SK-N-SH (cell line): ENCODE measurements around the gene MED27. TPM values are rescaled to one million over a fixed set of nuclear protein-coding genes. Genes with fewer than 3 reads are reported as not detected.

ENCODE experiments used
- CTCF ChIA-PET: fragments of 300-600, 350-600 bp; formaldehyde crosslinking; extraction: SDS; loops from one replicate; lab custom pipeline; 2021; lab: Yijun Ruan, JAX
- POLR2A ChIA-PET: fragments of 350-600 bp; sonication (Branson Sonifier 250); formaldehyde crosslinking; extraction: SDS; loops from one replicate; lab custom pipeline; 2020; ENCODE audit warnings: antibody characterized with exemption, inconsistent platforms; lab: Yijun Ruan, JAX
- DNase-seq: peaks from one replicate; pipeline ENCODE4 v3.0.0; 2012
- H2AFZ ChIP-seq: fragments of 200-600 bp; sonication (generic); 2 replicates; pipeline ENCODE4 v1.8.1; 2016; ENCODE audit warnings: antibody characterized with exemption, mild to moderate bottlenecking, low read depth
- H3F3A ChIP-seq: fragments of 200-600 bp; sonication (generic); replicated peaks from 2 replicates; pipeline ENCODE3; 2016; ENCODE audit warnings: antibody characterized with exemption, mild to moderate bottlenecking; ENCODE audit not compliant: insufficient read depth
- H3K27ac ChIP-seq, 2 experiments: fragments of 200-500 bp in 1 of 2; fragments of 200-600 bp in 1 of 2; sonication (Bioruptor generic) in 1 of 2; sonication (generic), shearing (Covaris generic) in 1 of 2; 2 replicates each; pipeline versions ENCODE4 v1.5.1 to v1.6.1; 2014 to 2016; ENCODE audit warnings: low read depth in 2 of 2, inconsistent platforms in 1 of 2, low read length in 1 of 2, mild to moderate bottlenecking in 1 of 2, mixed read lengths in 1 of 2
- H3K27me3 ChIP-seq: fragments of 200-600 bp; sonication (generic), shearing (Covaris generic); 2 replicates; pipeline ENCODE4 v1.6.1; 2016; ENCODE audit warnings: mixed run types; ENCODE audit not compliant: insufficient read depth
- H3K36me3 ChIP-seq, 2 experiments: fragments of 200-500 bp in 1 of 2; fragments of 200-600 bp in 1 of 2; sonication (Bioruptor generic) in 1 of 2; sonication (generic) in 1 of 2; replicated peaks in 1 of 2; 2 replicates each; pipeline versions ENCODE3 to v1.5.1; 2014 to 2016; ENCODE audit warnings: low read length in 1 of 2, mild to moderate bottlenecking in 1 of 2; ENCODE audit not compliant: insufficient read depth in 2 of 2, control insufficient read depth in 1 of 2
- H3K4me1 ChIP-seq, 2 experiments: fragments of 200-500 bp in 1 of 2; fragments of 200-600 bp in 1 of 2; sonication (Bioruptor generic) in 1 of 2; sonication (generic), shearing (Covaris generic) in 1 of 2; 2 replicates each; pipeline versions ENCODE4 v1.5.1 to v1.6.1; 2014 to 2016; ENCODE audit warnings: low read depth in 1 of 2, low read length in 1 of 2, mixed run types in 1 of 2; ENCODE audit not compliant: insufficient read depth in 2 of 2, control insufficient read depth in 1 of 2
- H3K4me2 ChIP-seq: fragments of 200-600 bp; sonication (generic), shearing (Covaris generic); 2 replicates; pipeline ENCODE4 v1.6.1; 2017; ENCODE audit warnings: mixed run types
- H3K4me3 ChIP-seq, 2 experiments: fragments of 200-500 bp in 1 of 2; fragments of 200-600 bp in 1 of 2; sonication (Bioruptor generic) in 1 of 2; sonication (generic), shearing (Covaris generic) in 1 of 2; 2 replicates each; pipeline versions ENCODE4 v1.5.1 to v1.8.1; 2014 to 2016; ENCODE audit warnings: low read depth in 2 of 2, inconsistent platforms in 1 of 2, low read length in 1 of 2, mild to moderate bottlenecking in 1 of 2, mixed read lengths in 1 of 2, moderate library complexity in 1 of 2
- H3K79me2 ChIP-seq: fragments of 200-600 bp; sonication (generic); 2 replicates; pipeline ENCODE4 v1.8.1; 2017; ENCODE audit warnings: mild to moderate bottlenecking; ENCODE audit not compliant: insufficient read depth
- H3K9ac ChIP-seq: fragments of 200-600 bp; sonication (generic); 2 replicates; pipeline ENCODE4 v1.6.1; 2017; ENCODE audit warnings: mixed run types
- H3K9me2 ChIP-seq: fragments of 200-600 bp; sonication (generic); 2 replicates; pipeline ENCODE4 v1.6.1; 2017; ENCODE audit warnings: mixed run types
- H3K9me3 ChIP-seq: fragments of 200-600 bp; sonication (generic); 2 replicates; pipeline ENCODE4 v1.6.1; 2017; ENCODE audit warnings: mixed run types, mild to moderate bottlenecking, moderate library complexity
- H4K20me1 ChIP-seq: fragments of 200-600 bp; sonication (generic); 2 replicates; pipeline ENCODE4 v1.6.1; 2017; ENCODE audit warnings: mild to moderate bottlenecking, mixed run types; ENCODE audit not compliant: insufficient read depth
- CHD2 ChIP-seq: fragments of 150-350 bp; IDR thresholded peaks from 2 replicates; pipeline ENCODE4 v1.6.1; 2018; ENCODE audit warnings: low read length; ENCODE audit not compliant: partially characterized antibody
- ELF1 ChIP-seq: IDR thresholded peaks from 2 replicates; pipeline ENCODE4 v1.4.0; 2012
- EP300 ChIP-seq, 2 experiments: IDR thresholded peaks; 2 replicates each; pipeline versions ENCODE4 v1.4.0 to v1.6.1; 2012; ENCODE audit warnings: borderline replicate concordance in 1 of 2, low read depth in 1 of 2, low read length in 1 of 2
- FOXJ3 ChIP-seq: sonication (generic); formaldehyde crosslinking; IDR thresholded peaks from 2 replicates; pipeline ENCODE4 v1.5.1; 2020; ENCODE audit warnings: mild to moderate bottlenecking, missing genetic modification reagents
- GABPA ChIP-seq: IDR thresholded peaks from 2 replicates; pipeline ENCODE4 v1.4.0; 2012; ENCODE audit warnings: low read depth, mild to moderate bottlenecking
- MXI1 ChIP-seq: IDR thresholded peaks from 2 replicates; pipeline ENCODE4 v1.6.1; 2012; ENCODE audit warnings: mild to moderate bottlenecking, low read depth, low read length, improper control_type of control experiment
- NRF1 ChIP-seq: IDR thresholded peaks from 2 replicates; pipeline ENCODE4 v1.6.1; 2012; ENCODE audit warnings: low read depth, mild to moderate bottlenecking, low read length
- SIN3A ChIP-seq: IDR thresholded peaks from 2 replicates; pipeline ENCODE4 v1.6.1; 2012; ENCODE audit warnings: low read depth, mild to moderate bottlenecking, low read length, moderate library complexity, borderline replicate concordance
- SMC3 ChIP-seq: IDR thresholded peaks from 2 replicates; pipeline ENCODE4 v1.6.1; 2012; ENCODE audit warnings: low read depth, low read length, improper control_type of control experiment
- TCF12 ChIP-seq: IDR thresholded peaks from 2 replicates; pipeline ENCODE4 v1.4.0; 2012
- TEAD4 ChIP-seq: IDR thresholded peaks from 2 replicates; pipeline ENCODE4 v1.4.0; 2012; ENCODE audit warnings: mild to moderate bottlenecking, borderline replicate concordance; ENCODE audit not compliant: insufficient read depth
- YY1 ChIP-seq: IDR thresholded peaks from 2 replicates; pipeline ENCODE4 v1.4.0; 2012; ENCODE audit warnings: low read depth, mild to moderate bottlenecking
- WGBS: methylation state at CpG from one replicate; pipeline ENCODE4 v1.1.6; 2017; ENCODE audit warnings: low lambda C conversion rate; 5-methylcytosine and 5-hydroxymethylcytosine counted together
- polyA plus RNA-seq, 3 experiments: library from polyadenylated mRNA; depleted of rRNA; stranded (reverse); fragments of >200 nt; gene quantifications; 2 replicates each; pipeline ENCODE4 v1.2.3, GENCODE V29; 2012
- TF ChIP-seq, protein P1 (sequence below): fragments of 150-350 bp; IDR thresholded peaks from 2 replicates; pipeline ENCODE4 v1.6.1; 2016; ENCODE audit warnings: mild to moderate bottlenecking, low read depth, low read length
- TF ChIP-seq, protein P2 (sequence below): IDR thresholded peaks from 2 replicates; pipeline ENCODE4; 2012
- TF ChIP-seq, protein P3 (sequence below): IDR thresholded peaks from 2 replicates; pipeline ENCODE4 v1.4.0; 2012; ENCODE audit warnings: low read depth, borderline replicate concordance
- TF ChIP-seq, protein P4 (sequence below): IDR thresholded peaks from 2 replicates; pipeline ENCODE4 v1.6.1; 2012; ENCODE audit warnings: mild to moderate bottlenecking, low read depth, low read length, moderate library complexity

The MED27 gene
- polyA plus RNA-seq, 1 of the 3 experiments (the other 2 are of a cell fraction): 35.0 TPM

DNA sequence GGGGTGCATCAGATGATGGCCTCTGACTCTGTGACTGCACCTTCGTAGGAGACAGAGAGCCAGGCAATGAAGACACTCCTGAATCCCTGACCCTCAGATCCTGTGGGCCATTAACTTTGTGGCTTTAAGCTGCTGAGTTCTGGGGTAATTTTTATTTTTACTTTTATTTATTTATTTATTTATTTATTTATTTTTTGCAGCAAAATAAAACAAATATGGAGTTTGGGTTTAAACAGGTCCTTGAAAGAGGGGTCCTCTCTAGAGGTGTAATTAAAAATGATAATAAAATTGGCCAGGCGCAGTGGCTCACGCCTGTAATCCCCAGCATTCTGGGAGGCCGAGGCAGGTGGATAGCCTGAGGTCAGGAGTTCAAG is 234.9 kb downstream of the MED27 start:
- H3K9ac ChIP-seq: no peak overlapping the region
- ChIA-PET POLR2A (no interaction called here), CTCF (interaction anchor here (0.6 to 1.3 kb wide), 3 partner anchors 10 to 388 kb away, joined by 3 read pairs; no protein-coding TSS in a partner anchor)
- H3K9me3 ChIP-seq: no peaks in the 10 kb centered on the region
- no peak overlapping the region for H2AFZ ChIP-seq
- no peak for DNase-seq
- no peaks in the 10 kb centered on the region for H4K20me1 ChIP-seq
- H3K9me2 ChIP-seq: no peaks in the 10 kb centered on the region
- TF ChIP-seq ELF1 (no peak), CHD2 (no peak), YY1 (no peak), EP300 (IDR thresholded peaks at IDR 0.05; ENCODE audit: borderline replicate concordance in 1 of 2, low read depth in 1 of 2, low read length in 1 of 2) (no peak), FOXJ3 (CRISPR knock-in tag) (no peak), MXI1 (no peak), GABPA (no peak), SIN3A (no peak), TCF12 (no peak)
- TF ChIP-seq, protein P1, sequence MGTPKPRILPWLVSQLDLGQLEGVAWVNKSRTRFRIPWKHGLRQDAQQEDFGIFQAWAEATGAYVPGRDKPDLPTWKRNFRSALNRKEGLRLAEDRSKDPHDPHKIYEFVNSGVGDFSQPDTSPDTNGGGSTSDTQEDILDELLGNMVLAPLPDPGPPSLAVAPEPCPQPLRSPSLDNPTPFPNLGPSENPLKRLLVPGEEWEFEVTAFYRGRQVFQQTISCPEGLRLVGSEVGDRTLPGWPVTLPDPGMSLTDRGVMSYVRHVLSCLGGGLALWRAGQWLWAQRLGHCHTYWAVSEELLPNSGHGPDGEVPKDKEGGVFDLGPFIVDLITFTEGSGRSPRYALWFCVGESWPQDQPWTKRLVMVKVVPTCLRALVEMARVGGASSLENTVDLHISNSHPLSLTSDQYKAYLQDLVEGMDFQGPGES: no peak
- TF ChIP-seq, all 33 proteins: peak for 0
- H3K4me3 ChIP-seq: no peak overlapping the region
- no peak overlapping the region for H3K4me2 ChIP-seq
- no peaks in the 10 kb centered on the region for H3K4me1 ChIP-seq
- WGBS: 79% methylated on average over 4 of the region's 4 CpGs
- H3F3A ChIP-seq: no peaks in the 10 kb centered on the region
- H3K36me3 ChIP-seq: no peaks in the 10 kb centered on the region
- no peak overlapping the region for H3K27ac ChIP-seq
- H3K27me3 ChIP-seq: no peaks in the 10 kb centered on the region
- H3K79me2 ChIP-seq: no peaks in the 10 kb centered on the region

DNA sequence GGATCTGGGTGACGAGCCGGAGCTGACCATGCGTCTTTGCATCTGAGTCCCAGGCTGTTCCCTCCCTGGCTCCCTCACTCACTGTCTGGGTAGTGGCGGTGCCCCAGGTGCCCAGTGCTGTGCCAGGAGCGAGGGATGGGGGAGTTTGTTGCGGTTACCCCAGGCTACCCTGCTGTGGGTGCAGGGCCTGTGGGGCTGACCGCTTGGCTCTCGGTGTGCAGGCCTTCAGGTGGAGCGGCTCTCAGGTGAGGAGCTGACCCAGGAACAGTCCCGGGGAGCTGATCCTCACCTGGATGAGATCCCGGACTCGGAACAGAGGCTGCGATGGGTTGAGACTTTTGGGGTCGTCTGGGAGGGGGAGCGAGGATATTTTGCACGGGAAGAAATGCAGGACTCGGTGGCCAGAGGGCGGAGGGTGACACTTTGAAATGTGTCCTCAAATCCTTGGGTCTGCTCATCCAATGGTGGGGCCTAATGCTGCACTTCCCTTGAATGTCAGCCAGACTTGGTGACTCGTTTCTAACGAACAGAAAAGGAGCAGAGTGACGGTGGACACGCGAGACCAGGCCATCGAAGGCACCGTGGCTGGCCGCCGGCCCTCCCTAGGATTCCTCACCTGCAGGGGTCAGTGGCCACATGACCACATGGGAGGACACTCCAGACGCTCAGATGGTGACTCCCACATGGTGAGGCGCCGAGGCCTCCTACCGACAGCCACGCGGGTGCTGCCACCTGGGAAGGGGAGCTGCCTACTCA is 235.5 kb downstream of the MED27 start:
- Histone ChIP-seq H4K20me1 (no peaks in the 10 kb centered on the region), H3K27ac (no peak overlapping the region), H3K27me3 (no peaks in the 10 kb centered on the region), H3K4me3 (no peak overlapping the region), H3F3A (no peaks in the 10 kb centered on the region), H3K36me3 (no peaks in the 10 kb centered on the region), H3K4me1 (no peaks in the 10 kb centered on the region), H2AFZ (no peak overlapping the region), H3K9ac (no peak overlapping the region), H3K4me2 (no peak overlapping the region), H3K9me3 (no peaks in the 10 kb centered on the region), H3K9me2 (no peaks in the 10 kb centered on the region), H3K79me2 (no peaks in the 10 kb centered on the region)
- no peak for DNase-seq
- POLR2A ChIA-PET: no interaction called here
- WGBS: 71% methylated on average over 26 of the region's 33 CpGs
- CTCF ChIA-PET: interaction anchor here (0.6 to 1.3 kb wide), 3 partner anchors 10 to 388 kb away, joined by 3 read pairs; no protein-coding TSS in a partner anchor
- TF ChIP-seq, protein P2, sequence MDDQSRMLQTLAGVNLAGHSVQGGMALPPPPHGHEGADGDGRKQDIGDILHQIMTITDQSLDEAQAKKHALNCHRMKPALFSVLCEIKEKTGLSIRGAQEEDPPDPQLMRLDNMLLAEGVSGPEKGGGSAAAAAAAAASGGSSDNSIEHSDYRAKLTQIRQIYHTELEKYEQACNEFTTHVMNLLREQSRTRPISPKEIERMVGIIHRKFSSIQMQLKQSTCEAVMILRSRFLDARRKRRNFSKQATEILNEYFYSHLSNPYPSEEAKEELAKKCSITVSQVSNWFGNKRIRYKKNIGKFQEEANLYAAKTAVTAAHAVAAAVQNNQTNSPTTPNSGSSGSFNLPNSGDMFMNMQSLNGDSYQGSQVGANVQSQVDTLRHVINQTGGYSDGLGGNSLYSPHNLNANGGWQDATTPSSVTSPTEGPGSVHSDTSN: no peak
- TF ChIP-seq SIN3A (no peak), NRF1 (no peak), SMC3 (no peak), GABPA (no peak), CHD2 (no peak), FOXJ3 (CRISPR knock-in tag) (no peak), TEAD4 (no peak)
- TF ChIP-seq, protein P3, sequence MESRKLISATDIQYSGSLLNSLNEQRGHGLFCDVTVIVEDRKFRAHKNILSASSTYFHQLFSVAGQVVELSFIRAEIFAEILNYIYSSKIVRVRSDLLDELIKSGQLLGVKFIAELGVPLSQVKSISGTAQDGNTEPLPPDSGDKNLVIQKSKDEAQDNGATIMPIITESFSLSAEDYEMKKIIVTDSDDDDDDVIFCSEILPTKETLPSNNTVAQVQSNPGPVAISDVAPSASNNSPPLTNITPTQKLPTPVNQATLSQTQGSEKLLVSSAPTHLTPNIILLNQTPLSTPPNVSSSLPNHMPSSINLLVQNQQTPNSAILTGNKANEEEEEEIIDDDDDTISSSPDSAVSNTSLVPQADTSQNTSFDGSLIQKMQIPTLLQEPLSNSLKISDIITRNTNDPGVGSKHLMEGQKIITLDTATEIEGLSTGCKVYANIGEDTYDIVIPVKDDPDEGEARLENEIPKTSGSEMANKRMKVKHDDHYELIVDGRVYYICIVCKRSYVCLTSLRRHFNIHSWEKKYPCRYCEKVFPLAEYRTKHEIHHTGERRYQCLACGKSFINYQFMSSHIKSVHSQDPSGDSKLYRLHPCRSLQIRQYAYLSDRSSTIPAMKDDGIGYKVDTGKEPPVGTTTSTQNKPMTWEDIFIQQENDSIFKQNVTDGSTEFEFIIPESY: no peak
- TF ChIP-seq, protein P4, sequence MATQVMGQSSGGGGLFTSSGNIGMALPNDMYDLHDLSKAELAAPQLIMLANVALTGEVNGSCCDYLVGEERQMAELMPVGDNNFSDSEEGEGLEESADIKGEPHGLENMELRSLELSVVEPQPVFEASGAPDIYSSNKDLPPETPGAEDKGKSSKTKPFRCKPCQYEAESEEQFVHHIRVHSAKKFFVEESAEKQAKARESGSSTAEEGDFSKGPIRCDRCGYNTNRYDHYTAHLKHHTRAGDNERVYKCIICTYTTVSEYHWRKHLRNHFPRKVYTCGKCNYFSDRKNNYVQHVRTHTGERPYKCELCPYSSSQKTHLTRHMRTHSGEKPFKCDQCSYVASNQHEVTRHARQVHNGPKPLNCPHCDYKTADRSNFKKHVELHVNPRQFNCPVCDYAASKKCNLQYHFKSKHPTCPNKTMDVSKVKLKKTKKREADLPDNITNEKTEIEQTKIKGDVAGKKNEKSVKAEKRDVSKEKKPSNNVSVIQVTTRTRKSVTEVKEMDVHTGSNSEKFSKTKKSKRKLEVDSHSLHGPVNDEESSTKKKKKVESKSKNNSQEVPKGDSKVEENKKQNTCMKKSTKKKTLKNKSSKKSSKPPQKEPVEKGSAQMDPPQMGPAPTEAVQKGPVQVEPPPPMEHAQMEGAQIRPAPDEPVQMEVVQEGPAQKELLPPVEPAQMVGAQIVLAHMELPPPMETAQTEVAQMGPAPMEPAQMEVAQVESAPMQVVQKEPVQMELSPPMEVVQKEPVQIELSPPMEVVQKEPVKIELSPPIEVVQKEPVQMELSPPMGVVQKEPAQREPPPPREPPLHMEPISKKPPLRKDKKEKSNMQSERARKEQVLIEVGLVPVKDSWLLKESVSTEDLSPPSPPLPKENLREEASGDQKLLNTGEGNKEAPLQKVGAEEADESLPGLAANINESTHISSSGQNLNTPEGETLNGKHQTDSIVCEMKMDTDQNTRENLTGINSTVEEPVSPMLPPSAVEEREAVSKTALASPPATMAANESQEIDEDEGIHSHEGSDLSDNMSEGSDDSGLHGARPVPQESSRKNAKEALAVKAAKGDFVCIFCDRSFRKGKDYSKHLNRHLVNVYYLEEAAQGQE: no peak
